BLaER1 treated with 17β-estradiol and CSF1 and Interleukin-3, amounts not matched to agents 10 nM and 100 nM (cell line): Measurements from ENCODE around the gene APBA2.
A peak's percentile ranks its signal among the peaks of the same experiment; 100 is the strongest.

Source experiments
- H3K27ac ChIP-seq, 11 experiments: shearing (Covaris generic); formaldehyde crosslinking; 2 replicates each; pipeline ENCODE4 v1.8.1; 2022
- H3K27me3 ChIP-seq, 11 experiments: shearing (Covaris generic); formaldehyde crosslinking; 2 replicates each; pipeline ENCODE4 v1.8.1; 2022
- H3K36me3 ChIP-seq, 11 experiments: shearing (Covaris generic); formaldehyde crosslinking; 2 replicates each; pipeline ENCODE4 v1.8.1; 2022
- H3K4me1 ChIP-seq, 10 experiments: shearing (Covaris generic); formaldehyde crosslinking; 2 replicates each; pipeline ENCODE4 v1.8.1; 2022
- H3K4me2 ChIP-seq, 11 experiments: shearing (Covaris generic); formaldehyde crosslinking; 2 replicates each; pipeline ENCODE4 v1.8.1; 2022
- H3K4me3 ChIP-seq, 10 experiments: shearing (Covaris generic); formaldehyde crosslinking; 2 replicates each; pipeline ENCODE4 v1.8.1; 2022
- H3K9ac ChIP-seq, 11 experiments: shearing (Covaris generic); formaldehyde crosslinking; 2 replicates each; pipeline ENCODE4 v1.8.1; 2022
- H3K9me3 ChIP-seq, 11 experiments: shearing (Covaris generic); formaldehyde crosslinking; replicated peaks in 1 of 11; 2 replicates each; pipeline ENCODE4 v1.8.1; 2022
- H4K20me1 ChIP-seq, 11 experiments: shearing (Covaris generic); formaldehyde crosslinking; 2 replicates each; pipeline ENCODE4 v1.8.1; 2022
- Cebpa-rat ChIP-seq, 11 experiments: shearing (Covaris generic); IDR thresholded peaks; 2 replicates each; pipeline ENCODE4 v1.8.1; 2022

Gene APBA2

GRCh38 chr15:28936481-28936881 is 50.7 kb downstream of the APBA2 start:
- Histone ChIP-seq H3K27ac (peak overlapping the region in 5 of 11 experiments; percentile 17 to 84 (median 61); a peak in 8 of 22 replicates), H3K4me2 (peak overlapping the region in 10 of 11 experiments; percentile 26 to 84 (median 76); a peak in 19 of 22 replicates), H3K9me3 (peaks cover 1 to 18% (median 10%) of the 10 kb centered on the region in 11 experiments; a peak in 15 of 22 replicates), H3K4me1 (peaks cover 19 to 68% (median 51%) of the 10 kb centered on the region in 10 experiments), H4K20me1 (peaks cover 0 to 97% (median 59%) of the 10 kb centered on the region in 11 experiments; a peak in 15 of 22 replicates), H3K36me3 (peaks cover 0 to 9% (median 0%) of the 10 kb centered on the region in 11 experiments; a peak in 1 of 22 replicates), H3K9ac (peak overlapping the region in 4 of 11 experiments; percentile 7 to 71 (median 42); a peak in 4 of 22 replicates), H3K27me3 (peaks cover 0 to 88% (median 0%) of the 10 kb centered on the region in 11 experiments; a peak in 8 of 22 replicates), H3K4me3 (no peak overlapping the region)
- no peak for TF ChIP-seq Cebpa-rat (IDR thresholded peaks at IDR 0.05)

GRCh38 chr15:28937271-28937670 is 51.5 kb downstream of the APBA2 start:
- H4K20me1 ChIP-seq = peaks cover 0 to 95% (median 53%) of the 10 kb centered on the region in 11 experiments; a peak in 15 of 22 replicates
- H3K27me3 ChIP-seq = peaks cover 0 to 84% (median 0%) of the 10 kb centered on the region in 11 experiments; a peak in 8 of 22 replicates
- H3K4me3 ChIP-seq = no peak overlapping the region
- peaks cover 19 to 76% (median 58%) of the 10 kb centered on the region in 10 experiments for H3K4me1 ChIP-seq
- peak overlapping the region in 1 of 11 experiments; percentile 71; a peak in 2 of 22 replicates for H3K9ac ChIP-seq
- no peak for TF ChIP-seq Cebpa-rat (IDR thresholded peaks at IDR 0.05)
- peaks cover 0 to 6% (median 0%) of the 10 kb centered on the region in 11 experiments; a peak in 1 of 22 replicates for H3K36me3 ChIP-seq
- peak overlapping the region in 9 of 11 experiments; percentile 60 to 84 (median 76); a peak in 19 of 22 replicates for H3K4me2 ChIP-seq
- H3K27ac ChIP-seq = peak overlapping the region in 3 of 11 experiments; percentile 61 to 84 (median 65); a peak in 6 of 22 replicates
- H3K9me3 ChIP-seq = peaks cover 9 to 23% (median 16%) of the 10 kb centered on the region in 11 experiments; a peak in 19 of 22 replicates

GRCh38 chr15:28942046-28942445 is 56.3 kb downstream of the APBA2 start:
- H3K9ac ChIP-seq = no peak overlapping the region
- no peak overlapping the region for H3K4me3 ChIP-seq
- H3K4me2 ChIP-seq = peak overlapping the region in 3 of 11 experiments; percentile 8 to 39 (median 37); a peak in 5 of 22 replicates
- H3K27ac ChIP-seq = no peak overlapping the region; a peak in 1 of 22 replicates
- H3K9me3 ChIP-seq = peaks cover 17 to 51% (median 33%) of the 10 kb centered on the region in 11 experiments
- H4K20me1 ChIP-seq = peaks cover 0 to 95% (median 18%) of the 10 kb centered on the region in 11 experiments; a peak in 11 of 22 replicates
- no peak for TF ChIP-seq Cebpa-rat (IDR thresholded peaks at IDR 0.05)
- H3K27me3 ChIP-seq = peaks cover 0 to 83% (median 0%) of the 10 kb centered on the region in 11 experiments; a peak in 7 of 22 replicates
- peaks cover 10 to 68% (median 33%) of the 10 kb centered on the region in 10 experiments for H3K4me1 ChIP-seq
- H3K36me3 ChIP-seq = peaks cover 0 to 14% (median 5%) of the 10 kb centered on the region in 11 experiments; a peak in 6 of 22 replicates

GRCh38 chr15:28942571-28942970 is 56.8 kb downstream of the APBA2 start:
- H3K36me3 ChIP-seq = peaks cover 0 to 14% (median 5%) of the 10 kb centered on the region in 11 experiments; a peak in 6 of 22 replicates
- no peak overlapping the region for H3K27ac ChIP-seq
- peaks cover 0 to 86% (median 0%) of the 10 kb centered on the region in 11 experiments; a peak in 7 of 22 replicates for H3K27me3 ChIP-seq
- H3K4me3 ChIP-seq = no peak overlapping the region
- H4K20me1 ChIP-seq = peaks cover 0 to 95% (median 13%) of the 10 kb centered on the region in 11 experiments; a peak in 11 of 22 replicates
- peaks cover 10 to 68% (median 30%) of the 10 kb centered on the region in 10 experiments for H3K4me1 ChIP-seq
- no peak overlapping the region for H3K9ac ChIP-seq
- peak overlapping the region in 4 of 11 experiments; percentile 2 to 37 (median 16); a peak in 5 of 22 replicates for H3K4me2 ChIP-seq
- H3K9me3 ChIP-seq = peaks cover 17 to 51% (median 33%) of the 10 kb centered on the region in 11 experiments
- TF ChIP-seq Cebpa-rat (IDR thresholded peaks at IDR 0.05) = no peak

GRCh38 chr15:28943146-28943545 is 57.4 kb downstream of the APBA2 start:
- no peak for TF ChIP-seq Cebpa-rat (IDR thresholded peaks at IDR 0.05)
- peaks cover 0 to 91% (median 0%) of the 10 kb centered on the region in 11 experiments; a peak in 7 of 22 replicates for H3K27me3 ChIP-seq
- H3K4me1 ChIP-seq = peaks cover 5 to 68% (median 28%) of the 10 kb centered on the region in 10 experiments
- H4K20me1 ChIP-seq = peaks cover 0 to 95% (median 10%) of the 10 kb centered on the region in 11 experiments; a peak in 11 of 22 replicates
- peaks cover 17 to 51% (median 33%) of the 10 kb centered on the region in 11 experiments for H3K9me3 ChIP-seq
- H3K36me3 ChIP-seq = peaks cover 0 to 14% (median 5%) of the 10 kb centered on the region in 11 experiments; a peak in 6 of 22 replicates
- no peak overlapping the region for H3K27ac ChIP-seq
- no peak overlapping the region for H3K9ac ChIP-seq
- peak overlapping the region in 2 of 11 experiments; percentile 2 to 24; a peak in 2 of 22 replicates for H3K4me2 ChIP-seq
- no peak overlapping the region for H3K4me3 ChIP-seq

GRCh38 chr15:28943611-28944230 is 57.9 kb downstream of the APBA2 start:
- Histone ChIP-seq H3K4me3 (no peak overlapping the region), H3K27ac (no peak overlapping the region), H3K36me3 (peaks cover 0 to 14% (median 5%) of the 10 kb centered on the region in 11 experiments; a peak in 6 of 22 replicates), H3K4me2 (0 out of 22 replicates have a peak overlapping the region, but pooled peaks of 1 of the 11 experiments have one; percentile 2), H3K4me1 (peaks cover 0 to 68% (median 28%) of the 10 kb centered on the region in 10 experiments; a peak in 16 of 20 replicates), H4K20me1 (peaks cover 0 to 97% (median 12%) of the 10 kb centered on the region in 11 experiments; a peak in 11 of 22 replicates), H3K9ac (no peak overlapping the region), H3K9me3 (peaks cover 17 to 51% (median 33%) of the 10 kb centered on the region in 11 experiments), H3K27me3 (peaks cover 0 to 97% (median 0%) of the 10 kb centered on the region in 11 experiments; a peak in 7 of 22 replicates)
- no peak for TF ChIP-seq Cebpa-rat (IDR thresholded peaks at IDR 0.05)

GRCh38 chr15:28944286-28944685 is 58.5 kb downstream of the APBA2 start:
- peaks cover 0 to 97% (median 16%) of the 10 kb centered on the region in 11 experiments; a peak in 13 of 22 replicates for H4K20me1 ChIP-seq
- H3K9ac ChIP-seq = no peak overlapping the region
- H3K36me3 ChIP-seq = peaks cover 0 to 14% (median 5%) of the 10 kb centered on the region in 11 experiments; a peak in 6 of 22 replicates
- peaks cover 0 to 97% (median 0%) of the 10 kb centered on the region in 11 experiments; a peak in 7 of 22 replicates for H3K27me3 ChIP-seq
- H3K9me3 ChIP-seq = peaks cover 17 to 51% (median 32%) of the 10 kb centered on the region in 11 experiments
- TF ChIP-seq Cebpa-rat (IDR thresholded peaks at IDR 0.05) = no peak
- H3K27ac ChIP-seq = no peak overlapping the region
- H3K4me1 ChIP-seq = peaks cover 0 to 66% (median 31%) of the 10 kb centered on the region in 10 experiments; a peak in 15 of 20 replicates
- H3K4me2 ChIP-seq = no peak overlapping the region; a peak in 1 of 22 replicates
- H3K4me3 ChIP-seq = no peak overlapping the region

- no peak for TF ChIP-seq Cebpa-rat (IDR thresholded peaks at IDR 0.05)
- Histone ChIP-seq H3K4me1 (peaks cover 0 to 62% (median 32%) of the 10 kb centered on the region in 10 experiments; a peak in 15 of 20 replicates), H3K27ac (no peak overlapping the region), H3K4me2 (no peak overlapping the region; a peak in 1 of 22 replicates), H3K9ac (no peak overlapping the region), H4K20me1 (peaks cover 0 to 94% (median 19%) of the 10 kb centered on the region in 11 experiments; a peak in 13 of 22 replicates), H3K9me3 (peaks cover 17 to 47% (median 31%) of the 10 kb centered on the region in 11 experiments), H3K36me3 (peaks cover 0 to 14% (median 5%) of the 10 kb centered on the region in 11 experiments; a peak in 6 of 22 replicates), H3K4me3 (no peak overlapping the region), H3K27me3 (peaks cover 0 to 93% (median 0%) of the 10 kb centered on the region in 11 experiments; a peak in 7 of 22 replicates)
Measured at GRCh38 chr15:28944696-28945300, 59.0 kb downstream of the APBA2 start.
